ENCODE data around the gene CPM.

Gene CPM

GRCh38 chr12:68956466-68956865 is 23.5 kb upstream of the CPM start:
- DNase-seq (ENCODE audit: low read depth): no peak

- DNase-seq (ENCODE audit: low read depth): no peak
Measured at GRCh38 chr12:68954811-68955210, 21.8 kb upstream of the CPM start.

- no peak for DNase-seq (ENCODE audit: low read depth)
Measured at GRCh38 chr12:68953536-68953935, 20.6 kb upstream of the CPM start.

- DNase-seq (ENCODE audit: low read depth): no peak
Measured at GRCh38 chr12:68951652-68952051, 18.7 kb upstream of the CPM start.

DNA sequence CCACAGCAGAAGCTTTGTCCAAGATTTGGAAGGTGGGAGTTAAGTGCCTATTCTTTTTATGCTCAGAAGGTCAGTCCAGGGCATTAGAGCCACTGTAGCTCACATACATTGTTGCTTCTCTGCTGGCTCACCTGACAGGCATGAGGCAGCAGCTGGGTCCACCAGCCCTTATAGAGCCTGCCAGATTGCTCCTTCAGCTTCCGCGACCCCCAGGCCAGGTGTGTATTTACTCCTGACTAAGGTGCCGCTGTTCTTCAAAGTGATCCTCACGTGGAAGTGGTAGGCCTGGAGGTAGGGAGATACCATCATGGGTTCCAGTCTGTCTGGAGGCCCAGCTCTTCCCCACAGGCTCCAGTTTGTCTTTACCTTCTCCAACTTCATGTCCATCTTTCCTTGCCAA is 17.5 kb upstream of the CPM start:
- no peak for DNase-seq (ENCODE audit: low read depth)

GRCh38 chr12:68945255-68945654 is 12.3 kb upstream of the CPM start:
- no peak for DNase-seq (ENCODE audit: low read depth)

DNA sequence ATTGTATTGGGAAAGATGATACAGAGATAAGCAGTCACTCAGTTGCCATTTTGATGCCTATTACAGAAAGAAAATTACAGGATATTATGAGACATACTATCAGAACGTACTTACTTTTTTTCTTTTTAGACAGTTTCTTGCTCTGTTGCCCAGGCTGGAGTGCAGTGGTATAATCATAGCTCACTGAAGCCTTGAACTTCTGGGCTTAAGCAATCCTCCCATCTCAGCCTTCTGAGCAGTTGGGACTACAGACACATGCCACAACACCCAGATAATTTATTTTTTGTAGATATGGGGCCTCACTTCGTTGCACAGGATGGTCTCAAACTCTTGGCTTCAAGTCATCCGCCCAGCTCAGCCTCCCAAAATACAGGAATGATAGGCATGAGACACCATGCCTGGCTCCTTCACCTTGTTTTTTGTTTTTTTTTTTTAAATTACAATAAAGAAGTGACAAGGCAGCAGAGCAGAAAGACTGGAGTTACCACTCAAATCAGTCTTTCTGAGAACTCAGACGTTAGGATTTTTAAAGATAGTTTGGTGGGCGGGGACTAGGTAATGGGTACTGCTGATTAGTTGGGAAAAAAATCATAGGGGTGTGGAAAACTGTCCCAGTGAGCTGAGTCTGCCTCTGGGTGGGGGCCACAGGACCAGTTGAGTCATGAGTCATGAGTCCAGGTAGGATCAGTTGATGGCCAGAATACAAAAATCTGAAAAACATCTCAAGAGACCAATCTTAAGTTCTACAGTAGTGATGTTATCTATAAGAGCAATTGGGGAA is 11.5 kb upstream of the CPM start:
- DNase-seq (ENCODE audit: low read depth): no peak

DNA sequence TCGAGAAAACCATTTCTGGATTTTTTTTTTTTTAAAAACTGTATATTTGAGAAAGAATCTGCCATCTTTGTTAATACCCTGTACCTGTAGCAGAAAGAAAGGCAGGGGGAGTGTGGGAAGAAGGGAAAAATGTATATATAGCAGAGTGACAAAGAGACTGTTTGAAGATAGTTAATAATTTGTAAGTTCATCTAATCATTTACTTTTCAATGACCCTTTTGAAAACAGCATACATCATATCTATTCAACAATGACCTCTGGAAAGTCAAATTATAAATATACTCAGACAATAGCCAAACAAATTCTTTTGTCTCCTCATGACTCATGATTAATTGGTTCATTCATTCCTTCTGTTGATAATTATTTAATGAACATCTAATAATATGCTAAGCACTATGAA is 10.9 kb upstream of the CPM start:
- no peak for DNase-seq (ENCODE audit: low read depth)

GRCh38 chr12:68940731-68941130 is 7.8 kb upstream of the CPM start:
- DNase-seq (ENCODE audit: low read depth): no peak

DNA sequence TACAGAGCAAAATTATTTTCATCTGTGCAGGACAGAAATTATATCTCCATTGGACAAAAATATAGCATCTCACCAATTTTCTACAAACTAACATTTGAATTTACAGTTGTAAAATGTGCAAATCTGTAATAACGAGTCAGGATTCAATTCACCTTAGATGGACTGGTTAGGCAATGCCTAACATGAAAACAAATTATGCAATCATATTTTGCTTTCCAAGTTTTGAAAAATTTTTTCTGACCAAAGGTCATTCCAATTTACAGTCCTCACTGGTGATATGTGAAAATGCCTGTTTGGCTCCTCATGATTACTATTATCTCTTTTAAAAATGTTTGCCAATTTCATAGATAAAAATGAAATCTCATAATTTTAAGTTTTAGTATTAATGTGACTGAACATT is 6.5 kb upstream of the CPM start:
- no peak for DNase-seq (ENCODE audit: low read depth)

- DNase-seq (ENCODE audit: low read depth): no peak
Measured at GRCh38 chr12:68934392-68934791, 1.4 kb upstream of the CPM start.

DNA sequence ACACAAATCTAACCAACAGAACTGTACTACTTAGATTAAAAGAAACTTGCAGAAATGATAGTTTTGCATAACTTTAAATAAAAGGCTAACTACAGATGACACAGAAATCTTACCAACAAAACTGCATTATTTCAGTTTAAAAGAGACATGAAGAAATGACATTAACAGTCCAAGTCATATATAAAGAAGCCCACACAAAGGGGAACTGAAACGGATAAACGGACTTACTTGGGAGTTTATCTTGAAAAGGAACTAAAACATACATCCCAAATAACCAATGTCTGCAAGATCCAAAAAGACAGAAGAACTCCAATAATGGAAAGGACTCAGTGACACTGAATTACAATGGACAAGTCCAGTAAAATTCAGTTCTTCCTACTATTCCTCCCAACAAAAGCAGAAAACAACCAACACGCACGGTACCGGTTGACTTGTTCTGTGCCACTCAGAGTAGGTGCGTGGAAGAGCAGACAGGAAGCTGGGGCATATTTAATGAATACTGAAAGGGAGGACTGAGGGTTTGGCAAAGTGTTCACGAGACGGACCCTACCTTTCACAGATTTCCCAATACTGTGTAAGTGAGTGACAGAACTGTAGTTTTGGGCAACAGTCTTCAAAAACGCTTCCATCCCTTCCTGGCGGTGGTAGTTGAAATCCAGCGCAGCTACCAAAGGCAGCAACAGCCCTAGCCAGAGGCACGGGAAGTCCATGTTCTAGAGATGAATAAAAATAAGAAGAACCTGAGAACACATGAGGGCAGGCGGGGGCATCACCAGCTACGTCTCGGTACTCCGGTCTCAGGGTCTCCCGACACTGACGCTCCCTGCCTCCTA is 627 bp downstream of the CPM start:
- DNase-seq (ENCODE audit: low read depth): no peak

DNA sequence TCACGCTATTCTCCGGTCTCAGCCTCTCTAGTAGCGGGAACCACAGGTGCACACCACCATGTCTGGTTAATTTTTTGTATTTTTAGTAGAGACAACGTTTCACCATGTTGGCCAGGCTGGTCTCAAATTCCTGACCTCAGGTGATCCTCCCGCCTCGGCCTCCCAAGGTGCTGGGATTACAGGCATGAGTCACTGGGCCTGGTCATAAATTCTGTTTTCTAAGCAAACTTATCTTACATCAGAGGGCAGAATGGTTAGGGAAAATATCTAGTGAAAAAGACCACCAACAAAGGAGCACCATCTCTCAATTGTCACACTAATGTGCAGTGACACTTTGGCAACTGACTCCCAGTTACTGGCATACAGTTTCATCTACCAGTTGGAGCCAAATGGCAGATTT is 2.8 kb downstream of the CPM start:
- no peak for DNase-seq (ENCODE audit: low read depth)

- DNase-seq (ENCODE audit: low read depth): no peak
Measured at GRCh38 chr12:68924546-68924945, 8.4 kb downstream of the CPM start.

DNA sequence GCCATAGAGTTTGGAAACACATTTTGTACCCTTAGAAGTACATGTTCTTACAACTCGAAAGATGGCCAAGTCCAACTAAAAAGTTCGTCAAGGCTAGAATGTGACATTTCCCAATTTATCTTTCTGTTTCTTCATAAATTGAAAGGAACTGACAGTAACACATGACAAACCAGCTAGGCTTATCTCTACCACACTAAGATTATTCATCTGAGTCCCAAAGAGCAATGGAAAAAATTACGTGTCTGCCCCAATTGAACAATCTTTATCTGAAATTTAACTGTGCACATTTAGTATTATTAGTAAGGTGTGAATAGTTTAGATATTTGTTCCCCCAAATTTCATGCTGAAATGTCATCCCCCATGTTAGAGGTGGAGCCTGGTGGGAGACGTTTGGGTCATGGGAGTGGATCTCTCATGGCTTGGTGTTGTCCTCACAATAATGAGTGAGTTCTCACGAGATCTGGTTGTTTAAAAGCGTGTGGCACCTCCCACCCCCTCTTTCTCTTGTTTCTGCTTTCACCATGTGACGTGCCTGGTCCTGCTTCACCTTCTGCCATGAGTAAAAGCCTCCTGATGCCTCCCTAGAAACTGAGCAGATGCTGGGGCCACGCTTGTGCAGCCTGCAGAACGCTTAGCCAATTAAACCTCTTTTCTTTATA is 13.3 kb downstream of the CPM start:
- DNase-seq (ENCODE audit: low read depth): no peak

DNA sequence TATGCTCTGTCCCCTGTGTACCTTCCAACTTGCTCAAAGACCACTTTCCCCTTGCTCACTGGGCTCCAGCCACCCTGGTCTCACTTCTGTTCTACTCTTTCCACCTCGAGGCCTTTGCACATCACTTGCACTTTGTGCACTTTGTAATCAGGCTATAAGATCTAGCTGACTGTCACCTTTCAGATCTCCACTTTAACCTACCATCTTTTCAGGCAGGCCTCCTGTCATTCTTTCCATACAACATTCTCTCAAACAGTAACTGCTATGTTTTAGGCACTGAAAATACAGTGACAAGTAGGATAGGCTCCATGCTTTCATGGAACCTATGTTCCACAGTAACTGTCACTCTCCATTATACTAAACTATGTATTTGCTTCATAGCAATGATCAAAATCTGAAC is 14.0 kb downstream of the CPM start:
- no peak for DNase-seq (ENCODE audit: low read depth)

- DNase-seq (ENCODE audit: low read depth): no peak
Measured at GRCh38 chr12:68915055-68915454, 17.9 kb downstream of the CPM start.

- DNase-seq (ENCODE audit: low read depth): no peak
Measured at GRCh38 chr12:68913682-68914081, 19.3 kb downstream of the CPM start.

GRCh38 chr12:68912916-68913315 is 20.1 kb downstream of the CPM start:
- no peak for DNase-seq (ENCODE audit: low read depth)

DNA sequence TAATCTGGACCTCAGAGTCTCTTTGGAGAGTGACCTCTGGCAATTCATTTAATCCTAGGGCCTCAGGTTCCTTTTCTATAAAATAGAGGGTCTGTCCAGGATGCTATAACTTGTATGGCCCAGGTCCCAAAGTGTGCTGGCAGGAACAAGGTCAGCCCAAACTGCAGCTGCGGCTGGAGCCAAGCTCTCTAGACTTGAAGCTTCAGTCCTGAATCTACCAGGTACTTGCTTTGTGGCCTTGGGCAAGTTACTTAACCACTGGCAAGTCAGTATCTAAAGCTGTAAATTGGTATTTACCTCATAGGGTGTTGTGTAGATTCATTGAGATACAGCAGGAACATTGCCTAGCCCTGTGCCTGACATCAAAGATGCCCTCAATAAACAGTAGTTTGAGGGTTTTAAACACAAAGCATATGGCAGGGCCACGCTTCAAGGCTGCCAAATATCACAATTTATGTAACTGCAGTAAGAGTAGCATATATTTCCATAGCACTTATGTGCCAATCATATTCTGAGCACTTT is 21.7 kb downstream of the CPM start:
- no peak for DNase-seq (ENCODE audit: low read depth)

DNA sequence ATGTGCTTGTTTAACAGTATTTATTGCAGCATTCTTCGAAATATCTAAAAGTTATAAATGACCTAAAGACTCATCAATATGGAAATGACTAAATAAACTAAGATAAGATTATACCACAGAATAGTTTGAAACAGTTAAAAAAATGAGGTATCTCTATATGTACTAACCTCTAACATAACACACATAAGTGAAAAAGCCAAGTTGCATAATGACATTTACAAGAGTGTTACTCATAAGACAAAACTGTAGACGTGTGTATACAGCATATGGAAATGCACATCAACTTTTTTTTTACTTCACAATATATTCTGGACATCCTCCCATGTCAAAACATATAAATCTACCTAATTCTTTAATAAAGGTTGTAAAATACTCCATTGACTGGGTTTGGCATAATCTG is 22.8 kb downstream of the CPM start:
- no peak for DNase-seq (ENCODE audit: low read depth)

DNA sequence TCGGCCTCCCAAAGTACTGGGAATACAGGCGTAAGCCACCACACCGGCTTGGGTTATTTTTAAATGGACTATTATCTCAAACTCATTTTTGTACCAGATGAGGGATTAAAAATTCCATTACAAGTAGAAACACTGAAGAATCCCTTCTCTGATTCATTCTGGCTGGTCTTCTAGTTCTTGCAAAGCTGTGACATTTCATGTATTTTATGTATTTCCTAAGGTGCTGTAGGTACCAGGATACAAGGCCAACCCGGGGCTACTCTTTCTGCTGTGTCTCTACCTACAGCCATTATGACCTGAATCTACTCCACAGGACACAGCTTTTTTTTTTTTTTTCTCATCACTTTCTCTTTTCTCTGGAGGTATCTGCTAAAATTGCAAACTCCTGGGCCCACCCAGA is 24.9 kb downstream of the CPM start:
- no peak for DNase-seq (ENCODE audit: low read depth)

GRCh38 chr12:68905733-68906132 is 27.2 kb downstream of the CPM start:
- DNase-seq (ENCODE audit: low read depth): no peak
